ENCODE measurements around the gene AOPEP.

Gene AOPEP

DNA sequence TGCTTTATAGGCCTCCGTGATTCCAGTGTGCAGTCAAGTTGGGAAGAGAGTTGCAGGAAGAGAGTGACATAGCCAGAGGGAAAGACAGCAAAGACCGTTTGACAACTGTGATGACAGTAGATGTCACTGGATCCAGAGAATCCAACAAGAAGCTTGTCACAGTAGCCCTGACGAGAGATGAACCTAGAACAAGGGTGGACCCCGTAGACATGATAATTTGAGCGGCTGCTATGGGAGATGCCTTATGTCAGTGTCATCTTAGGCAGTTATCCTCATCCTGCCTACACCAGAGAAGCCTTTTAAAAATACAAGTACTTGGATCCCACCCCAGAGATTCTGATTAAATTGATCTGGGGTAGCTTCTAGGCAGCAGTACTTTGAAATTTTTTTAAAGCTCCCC, 125.4 kb downstream of the AOPEP start:
- H3K4me2 ChIP-seq (ENCODE audit: low read depth, low read length, poor library complexity, severe bottlenecking): no peak overlapping the region

DNA sequence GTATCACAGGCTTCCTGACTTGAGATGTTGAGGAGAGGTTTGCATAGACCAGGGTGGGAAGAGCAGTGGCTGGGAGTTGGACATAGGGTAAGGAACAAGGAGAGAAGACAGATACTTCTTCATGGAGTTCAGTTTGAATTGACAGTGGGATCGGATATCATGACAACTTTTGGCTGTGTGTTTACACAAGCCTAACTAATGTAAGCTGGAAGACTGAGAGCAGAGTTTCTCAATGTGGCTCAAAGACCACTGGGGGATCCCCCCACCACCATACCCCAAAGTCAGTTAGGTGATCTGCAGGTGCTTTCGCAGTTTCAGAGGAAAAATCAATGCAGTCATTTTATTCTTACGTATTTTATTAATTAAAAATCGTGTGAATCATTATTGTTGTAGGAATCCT, 125.9 kb downstream of the AOPEP start:
- Histone ChIP-seq H3K27me3 (ENCODE audit: insufficient read depth, low read length, poor library complexity, severe bottlenecking) (no peaks in the 10 kb centered on the region), H3K9ac (ENCODE audit: low read depth, low read length, poor library complexity, severe bottlenecking) (no peak overlapping the region), H3K36me3 (ENCODE audit: insufficient read depth, low read length) (no peaks in the 10 kb centered on the region), H3K4me2 (ENCODE audit: low read depth, low read length, poor library complexity, severe bottlenecking) (no peak overlapping the region), H3K9me2 (replicated peaks; ENCODE audit: low read depth, low read length) (no peaks in the 10 kb centered on the region), H2AFZ (ENCODE audit: low read length) (no peak overlapping the region), H3F3A (ENCODE audit: low read depth) (no peaks in the 10 kb centered on the region), H3K4me3 (ENCODE audit: low read length, poor library complexity, severe bottlenecking) (no peak overlapping the region), H4K20me1 (ENCODE audit: insufficient read depth, low read length, poor library complexity, severe bottlenecking) (no peaks in the 10 kb centered on the region), H3K9me3 (ENCODE audit: insufficient read depth, low read depth, low read length) (no peaks in the 10 kb centered on the region), H3K79me2 (ENCODE audit: insufficient read depth, low read length) (no peaks in the 10 kb centered on the region), H3K4me1 (ENCODE audit: insufficient read depth, low read length, poor library complexity, severe bottlenecking) (peaks cover 6% of the 10 kb centered on the region)
- TF ChIP-seq CTCF (conservative IDR thresholded peaks at IDR 0.05; ENCODE audit: low read length) (no peak), EZH2phosphoT487 (IDR thresholded peaks at IDR 0.05; ENCODE audit: borderline replicate concordance) (no peak)

More for the DNA sequence above, 125.4 kb downstream of the AOPEP start:
- Histone ChIP-seq H3K9me3 (ENCODE audit: insufficient read depth, low read depth, low read length) (no peaks in the 10 kb centered on the region), H4K20me1 (ENCODE audit: insufficient read depth, low read length, poor library complexity, severe bottlenecking) (no peaks in the 10 kb centered on the region), H3F3A (ENCODE audit: low read depth) (no peaks in the 10 kb centered on the region), H3K27me3 (ENCODE audit: insufficient read depth, low read length, poor library complexity, severe bottlenecking) (no peaks in the 10 kb centered on the region), H3K36me3 (ENCODE audit: insufficient read depth, low read length) (no peaks in the 10 kb centered on the region), H3K4me3 (ENCODE audit: low read length, poor library complexity, severe bottlenecking) (no peak overlapping the region), H2AFZ (ENCODE audit: low read length) (no peak overlapping the region), H3K9me2 (replicated peaks; ENCODE audit: low read depth, low read length) (no peaks in the 10 kb centered on the region), H3K79me2 (ENCODE audit: insufficient read depth, low read length) (no peaks in the 10 kb centered on the region), H3K9ac (ENCODE audit: low read depth, low read length, poor library complexity, severe bottlenecking) (no peak overlapping the region), H3K4me1 (ENCODE audit: insufficient read depth, low read length, poor library complexity, severe bottlenecking) (peaks cover 11% of the 10 kb centered on the region)
- TF ChIP-seq EZH2phosphoT487 (IDR thresholded peaks at IDR 0.05; ENCODE audit: borderline replicate concordance) (no peak), CTCF (conservative IDR thresholded peaks at IDR 0.05; ENCODE audit: low read length) (no peak)

DNA sequence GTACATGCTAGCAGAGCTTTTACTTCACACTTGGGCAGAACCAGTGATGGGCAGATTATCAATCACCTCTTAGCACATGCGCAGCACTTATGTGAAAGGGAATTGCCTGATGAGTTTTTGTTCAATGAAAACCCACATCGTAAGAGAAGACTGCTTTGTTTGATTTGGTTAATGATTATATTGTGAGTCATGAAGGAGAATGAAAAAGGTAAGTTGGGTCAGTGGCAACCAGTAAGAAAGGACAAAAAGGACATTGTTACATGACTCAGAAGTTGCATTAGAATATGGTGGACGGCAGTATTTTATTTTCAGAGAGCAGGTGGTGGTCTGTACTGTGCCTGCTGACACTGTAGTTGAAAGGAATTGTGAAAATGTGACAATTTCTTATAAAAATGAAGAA, 127.4 kb downstream of the AOPEP start:
- Histone ChIP-seq H2AFZ (ENCODE audit: low read length) (no peak overlapping the region), H3K36me3 (ENCODE audit: insufficient read depth, low read length) (no peaks in the 10 kb centered on the region), H3K4me1 (ENCODE audit: insufficient read depth, low read length, poor library complexity, severe bottlenecking) (no peaks in the 10 kb centered on the region), H3K79me2 (ENCODE audit: insufficient read depth, low read length) (no peaks in the 10 kb centered on the region), H3K9ac (ENCODE audit: low read depth, low read length, poor library complexity, severe bottlenecking) (no peak overlapping the region), H3F3A (ENCODE audit: low read depth) (no peaks in the 10 kb centered on the region), H4K20me1 (ENCODE audit: insufficient read depth, low read length, poor library complexity, severe bottlenecking) (no peaks in the 10 kb centered on the region), H3K4me2 (ENCODE audit: low read depth, low read length, poor library complexity, severe bottlenecking) (no peak overlapping the region), H3K9me2 (replicated peaks; ENCODE audit: low read depth, low read length) (no peaks in the 10 kb centered on the region), H3K27me3 (ENCODE audit: insufficient read depth, low read length, poor library complexity, severe bottlenecking) (no peaks in the 10 kb centered on the region), H3K9me3 (ENCODE audit: insufficient read depth, low read depth, low read length) (no peaks in the 10 kb centered on the region), H3K4me3 (ENCODE audit: low read length, poor library complexity, severe bottlenecking) (no peak overlapping the region)
- no peak for TF ChIP-seq CTCF (conservative IDR thresholded peaks at IDR 0.05; ENCODE audit: low read length)
- no peak for TF ChIP-seq EZH2phosphoT487 (IDR thresholded peaks at IDR 0.05; ENCODE audit: borderline replicate concordance)
